Measurements from ENCODE around the gene TUBA4B.

The TUBA4B gene

GRCh38 chr2:219223831-219224610, 29.0 kb upstream of the TUBA4B start:
- no peak for TF ChIP-seq CTCF (IDR thresholded peaks at IDR 0.05)
- Mint-ChIP-seq H3K27ac (no peak overlapping the region), H3K4me3 (no peak overlapping the region), H3K9me3 (no peaks in the 10 kb centered on the region), H3K36me3 (ENCODE audit: low read depth) (peaks cover 48% of the 10 kb centered on the region), H3K27me3 (ENCODE audit: low read depth, poor library complexity) (peaks cover 7% of the 10 kb centered on the region), H3K4me1 (peaks cover 19% of the 10 kb centered on the region)
- DNase-seq = no peak

DNA sequence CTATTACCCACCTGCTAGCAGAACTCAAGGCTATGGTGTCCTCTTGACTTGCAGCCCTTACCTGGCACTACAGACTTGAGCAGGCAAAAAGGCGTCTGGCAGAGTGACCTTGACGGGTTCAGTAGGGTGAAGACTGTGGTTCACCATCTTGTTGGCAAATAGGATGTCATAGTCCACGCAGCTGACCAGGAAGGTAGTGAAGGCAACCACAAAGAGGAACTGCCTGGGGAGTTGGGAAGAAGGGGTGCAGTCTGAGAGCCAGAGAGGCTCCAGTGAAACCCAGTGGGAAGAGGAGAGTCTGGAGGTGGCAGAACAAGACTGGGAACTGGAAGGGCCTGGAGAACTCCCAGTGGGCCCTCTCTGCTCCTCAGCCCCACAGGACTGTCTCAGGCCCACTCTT, 27.7 kb upstream of the TUBA4B start:
- DNase-seq = no peak
- H3K4me3 Mint-ChIP-seq = no peak overlapping the region
- no peaks in the 10 kb centered on the region for H3K9me3 Mint-ChIP-seq
- H3K27me3 Mint-ChIP-seq (ENCODE audit: low read depth, poor library complexity) = peaks cover 7% of the 10 kb centered on the region
- TF ChIP-seq CTCF (IDR thresholded peaks at IDR 0.05) = no peak
- H3K36me3 Mint-ChIP-seq (ENCODE audit: low read depth) = peaks cover 40% of the 10 kb centered on the region
- H3K4me1 Mint-ChIP-seq = peaks cover 22% of the 10 kb centered on the region
- peak overlapping the region; percentile 82 for H3K27ac Mint-ChIP-seq

- peak overlapping the region; percentile 84 for H3K4me3 Mint-ChIP-seq
- peaks cover 7% of the 10 kb centered on the region for H3K27me3 Mint-ChIP-seq (ENCODE audit: low read depth, poor library complexity)
- no peaks in the 10 kb centered on the region for H3K9me3 Mint-ChIP-seq
- DNase-seq = no peak
- no peak for TF ChIP-seq CTCF (IDR thresholded peaks at IDR 0.05)
- H3K27ac Mint-ChIP-seq = peak overlapping the region; percentile 42
- H3K4me1 Mint-ChIP-seq = peaks cover 41% of the 10 kb centered on the region
- peaks cover 48% of the 10 kb centered on the region for H3K36me3 Mint-ChIP-seq (ENCODE audit: low read depth)
These were observed 24.8 kb upstream of the TUBA4B start for GRCh38 chr2:219228041-219228910.

DNA sequence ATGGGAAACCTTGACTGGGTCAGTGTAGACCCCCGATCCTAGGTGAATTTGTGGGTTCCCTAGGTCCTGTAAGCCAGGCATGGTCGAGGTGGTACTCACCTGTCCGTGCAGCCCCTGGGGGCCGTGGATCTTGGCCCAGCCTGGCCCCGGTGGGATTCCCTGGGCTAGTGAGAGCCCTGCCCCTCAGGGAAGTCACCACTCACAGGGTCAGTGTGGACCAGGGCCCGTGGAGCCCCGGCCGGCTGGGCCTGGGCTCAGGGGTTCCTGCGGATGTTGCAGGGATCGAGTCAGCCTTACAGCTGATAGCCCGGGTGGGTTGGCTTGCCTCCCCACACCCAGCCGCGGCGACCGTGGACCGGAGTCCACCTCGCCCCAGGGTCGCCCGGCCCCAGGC, 24.1 kb upstream of the TUBA4B start:
- peaks cover 41% of the 10 kb centered on the region for H3K4me1 Mint-ChIP-seq
- H3K27me3 Mint-ChIP-seq (ENCODE audit: low read depth, poor library complexity) = peaks cover 7% of the 10 kb centered on the region
- DNase-seq = no peak
- TF ChIP-seq CTCF (IDR thresholded peaks at IDR 0.05) = no peak
- H3K27ac Mint-ChIP-seq = no peak overlapping the region
- no peaks in the 10 kb centered on the region for H3K9me3 Mint-ChIP-seq
- H3K4me3 Mint-ChIP-seq = peak overlapping the region; percentile 84
- peaks cover 48% of the 10 kb centered on the region for H3K36me3 Mint-ChIP-seq (ENCODE audit: low read depth)

DNA sequence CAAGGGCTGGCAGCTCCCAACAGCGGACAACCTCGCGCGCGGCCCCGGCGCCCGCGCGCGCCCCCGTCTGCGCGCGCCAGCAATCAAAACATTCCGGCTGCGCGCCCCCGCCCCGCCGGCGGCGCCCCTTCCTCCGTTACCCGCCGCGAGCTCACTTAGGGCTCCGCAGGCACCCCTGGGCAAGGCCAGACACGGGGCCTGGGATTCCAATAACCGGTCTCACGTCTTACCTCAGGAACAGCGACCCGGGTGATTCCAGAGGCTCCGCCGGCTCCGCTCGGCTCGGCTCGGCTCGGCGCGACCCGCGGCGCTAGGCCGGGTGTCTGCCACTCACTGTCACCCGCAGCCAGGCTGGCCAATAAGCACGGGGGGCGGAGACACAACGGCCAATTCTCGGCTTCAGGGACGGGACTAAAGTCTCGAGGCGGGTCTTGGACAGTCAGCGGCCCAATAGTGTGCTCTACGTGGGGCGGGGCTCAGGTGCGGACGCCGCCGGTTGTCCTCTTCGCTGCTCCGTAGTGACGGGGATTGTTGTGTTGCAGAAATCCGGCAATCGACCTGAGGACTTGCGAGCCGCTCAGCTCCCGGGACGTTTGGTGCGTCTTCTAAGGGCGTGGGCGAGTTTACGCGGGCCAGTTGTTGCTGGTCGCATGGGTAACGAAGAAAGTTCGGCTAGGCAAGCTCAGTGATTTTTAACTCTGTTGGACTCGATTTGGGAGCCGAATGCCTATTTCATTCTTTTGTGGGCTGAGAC, 23.6 kb upstream of the TUBA4B start, which contains the start of the genes ANKZF1 and ATG9A:
ANKZF1 (plus strand) TSS at position 502 of the 754 bp plus-strand sequence. CDS start 452 bp downstream, outside the sequence.
ATG9A (minus strand) TSS at position 332 of the 754 bp plus-strand sequence. CDS start 1,612 bp downstream, outside the sequence.
- DNase-seq = peak; percentile 97
- H3K4me3 Mint-ChIP-seq = peak within 1 kb of the TSS; percentile 96
- H3K9me3 Mint-ChIP-seq = no peaks in the 10 kb centered on the region
- H3K36me3 Mint-ChIP-seq (ENCODE audit: low read depth) = peaks cover 50% of the 10 kb centered on the region
- peaks cover 41% of the 10 kb centered on the region for H3K4me1 Mint-ChIP-seq
- no peak for TF ChIP-seq CTCF (IDR thresholded peaks at IDR 0.05)
- H3K27me3 Mint-ChIP-seq (ENCODE audit: low read depth, poor library complexity) = peaks cover 7% of the 10 kb centered on the region
- H3K27ac Mint-ChIP-seq = peak within 1 kb of the TSS; percentile 99

Measured in nephron progenitor cell (in vitro differentiated cells).